GM18505 (cell line): ENCODE data around the gene BAX.
A peak's percentile ranks its signal among the peaks of the same experiment; 100 is the strongest.
"Not testable (repeated sequence)": the region's sequence is repeated elsewhere in the genome, so short reads cannot be mapped to it uniquely, and the experiment has no call there.

ENCODE experiments used
- ATAC-seq: cut with Tn5 transposase; IDR thresholded peaks from one replicate; pipeline ENCODE4 v1.9.1; 2021; ENCODE audit not compliant: unreplicated experiment
- POLR2A ChIP-seq: IDR thresholded peaks from 4 replicates; pipeline ENCODE4 v1.6.1; 2011; ENCODE audit warnings: borderline replicate concordance; ENCODE audit not compliant: insufficient read depth, insufficient read length; ENCODE audit errors: extremely low read depth

The BAX gene

DNA sequence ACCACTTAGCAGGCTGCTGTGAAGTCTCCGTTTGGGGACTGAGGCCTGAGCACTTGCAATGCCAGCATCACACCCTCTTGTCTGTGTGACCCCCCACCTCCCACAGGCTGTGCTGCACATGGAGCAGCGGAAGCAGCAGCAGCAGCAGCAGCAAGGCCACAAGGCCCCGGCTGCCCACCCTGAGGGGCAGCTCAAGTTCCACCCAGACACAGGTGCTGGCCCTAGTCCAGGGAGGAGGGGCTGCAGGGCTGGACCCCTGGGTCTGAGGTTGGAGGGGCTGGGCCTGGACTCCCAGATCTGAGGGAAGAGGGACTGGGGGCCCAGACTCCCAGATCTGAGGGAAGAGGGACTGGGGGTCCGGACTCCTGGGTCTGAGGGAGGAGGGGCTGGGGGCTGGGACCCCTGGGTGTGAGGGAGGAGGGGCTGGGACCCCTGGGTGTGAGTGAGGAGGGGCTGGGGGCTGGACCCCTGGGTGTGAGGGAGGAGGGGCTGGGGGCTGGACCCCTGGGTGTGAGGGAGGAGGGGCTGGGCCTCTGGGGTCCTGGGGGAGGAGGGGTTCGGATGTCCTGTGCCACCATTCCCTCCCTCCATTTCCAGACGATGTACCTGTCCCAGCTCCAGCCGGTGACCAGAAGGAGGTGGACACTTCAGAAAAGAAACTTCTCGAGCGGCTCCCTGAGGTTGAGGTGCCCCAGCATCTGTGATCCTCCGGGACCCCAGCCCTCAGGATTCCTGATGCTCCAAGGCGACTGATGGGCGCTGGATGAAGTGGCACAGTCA, 32.8 kb upstream of the BAX start:
- no peak for ATAC-seq

GRCh38 chr19:48922548-48923490, 31.9 kb upstream of the BAX start:
- no peak for TF ChIP-seq POLR2A
- no peak for ATAC-seq

More for the DNA sequence above, 32.8 kb upstream of the BAX start:
- no peak for TF ChIP-seq POLR2A

GRCh38 chr19:48925240-48925843, 29.3 kb upstream of the BAX start:
- TF ChIP-seq POLR2A: no peak
- ATAC-seq: no peak

DNA sequence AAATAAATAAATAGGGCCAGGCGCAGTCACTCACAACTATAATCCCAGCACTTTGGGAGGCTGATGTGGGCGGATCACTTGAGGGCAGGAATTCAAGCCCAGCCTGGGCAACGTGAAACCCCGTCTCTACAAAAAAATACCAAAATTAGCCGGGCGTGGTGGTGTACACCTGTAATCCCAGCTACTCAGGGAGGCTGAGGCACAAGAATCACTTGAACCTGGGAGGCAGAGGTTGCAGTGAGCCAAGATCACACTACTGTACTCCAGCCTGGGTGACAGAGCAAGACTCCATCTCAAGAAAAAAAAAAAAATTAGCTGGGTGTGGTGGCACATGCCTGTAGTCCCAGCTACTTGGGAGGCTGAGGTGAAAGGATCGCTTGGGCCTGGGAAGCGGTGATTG, 28.8 kb upstream of the BAX start:
- ATAC-seq: not testable (repeated sequence)

DNA sequence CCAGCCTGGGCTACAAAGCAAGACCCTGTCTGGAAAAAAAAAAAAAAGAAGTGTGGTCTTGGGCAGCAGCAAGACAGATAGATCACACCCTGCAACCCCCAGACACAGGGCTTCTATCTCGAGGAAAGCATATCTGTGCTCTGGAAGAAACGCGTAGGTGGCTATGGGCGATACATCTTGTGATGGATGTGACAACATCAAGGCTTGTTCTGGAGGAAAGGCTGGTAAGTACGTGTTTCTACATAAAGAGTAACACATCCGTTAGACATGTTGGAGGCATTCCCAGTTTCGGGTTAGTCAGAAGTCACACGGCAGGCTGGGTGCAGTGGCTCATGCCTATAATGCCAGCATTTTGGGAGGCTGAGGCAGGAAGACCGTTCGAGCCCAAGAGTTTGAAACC, 27.8 kb upstream of the BAX start:
- no peak for ATAC-seq
- TF ChIP-seq POLR2A: no peak

- not testable (repeated sequence) for ATAC-seq
Measured at GRCh38 chr19:48927692-48928091, 27.0 kb upstream of the BAX start.

GRCh38 chr19:48928164-48929025, 26.3 kb upstream of the BAX start:
- ATAC-seq: no peak
- TF ChIP-seq POLR2A: no peak

DNA sequence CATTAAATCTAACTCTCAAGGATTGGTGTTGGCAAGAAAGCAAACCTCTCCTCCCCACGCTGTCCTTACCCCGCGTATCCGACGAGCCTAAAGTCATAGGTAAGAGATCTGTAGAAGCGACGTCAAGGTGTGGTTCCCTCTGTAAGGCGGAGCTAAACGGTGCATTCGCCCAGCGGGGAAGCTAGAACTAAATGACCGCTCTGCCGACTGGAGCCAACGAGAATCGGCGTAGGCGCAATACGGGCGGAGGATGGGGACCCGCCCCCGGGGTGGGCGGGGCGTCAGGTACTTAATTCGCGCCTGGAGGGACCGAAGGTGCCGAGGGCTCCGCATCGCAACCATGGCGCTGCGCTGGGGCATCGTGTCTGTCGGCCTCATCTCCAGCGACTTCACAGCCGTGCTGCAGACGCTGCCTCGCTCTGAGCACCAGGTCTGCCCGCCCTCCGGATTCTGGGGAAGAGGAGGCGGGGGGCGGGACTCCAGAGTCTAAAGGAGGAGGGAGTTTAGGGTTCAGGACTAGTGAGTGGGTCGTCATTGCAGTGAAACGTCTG, 21.2 kb upstream of the BAX start, which contains the start of gene DHDH:
TSS of gene DHDH (plus strand) at position 318 of the 551 bp plus-strand sequence. CDS start at position 341, 23 bp downstream.
- ATAC-seq: no peak
- peak; percentile 36 for TF ChIP-seq POLR2A

DNA sequence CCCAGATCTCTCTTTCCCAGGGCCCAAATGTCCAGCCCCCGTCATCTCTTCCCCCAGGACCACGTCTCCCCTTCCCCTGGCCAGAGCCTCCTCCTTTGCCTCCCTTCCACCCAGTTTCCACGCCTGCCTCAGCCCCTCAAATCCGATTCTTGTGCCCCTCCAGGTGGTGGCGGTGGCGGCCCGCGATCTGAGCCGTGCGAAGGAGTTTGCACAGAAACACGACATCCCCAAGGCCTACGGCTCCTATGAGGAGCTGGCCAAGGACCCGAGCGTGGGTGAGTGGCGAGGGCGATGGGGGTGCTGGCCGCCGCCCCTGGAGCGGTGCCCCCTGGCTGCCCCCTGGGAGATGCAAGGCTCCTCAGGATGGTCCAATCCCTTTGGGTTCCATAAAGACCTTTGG, 19.8 kb upstream of the BAX start:
- no peak for TF ChIP-seq POLR2A
- ATAC-seq: no peak

GRCh38 chr19:48935864-48936263, 18.8 kb upstream of the BAX start:
- ATAC-seq: no peak
- TF ChIP-seq POLR2A: no peak

DNA sequence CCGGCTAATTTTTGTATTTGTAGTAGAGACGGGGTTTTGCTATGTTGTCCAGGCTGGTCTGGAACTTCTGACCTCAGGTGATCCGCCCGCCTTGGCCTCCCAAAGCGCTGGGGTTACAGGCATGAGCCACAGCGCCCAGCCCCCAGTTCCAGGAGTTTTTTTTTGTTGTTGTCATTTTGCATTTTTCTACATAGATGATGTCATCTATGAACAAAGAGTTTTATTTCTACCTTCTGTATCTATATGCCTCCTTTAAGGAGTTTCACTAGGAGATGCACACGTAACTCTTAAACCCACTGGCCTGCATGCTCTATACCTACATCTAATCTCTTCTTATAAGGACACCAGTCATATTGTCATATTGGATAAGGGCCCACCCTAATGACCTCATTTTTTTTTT, 16.4 kb upstream of the BAX start:
- TF ChIP-seq POLR2A: no peak
- ATAC-seq: no peak

GRCh38 chr19:48940902-48941301, 13.8 kb upstream of the BAX start:
- TF ChIP-seq POLR2A: no peak
- ATAC-seq: no peak
